Measurements from ENCODE around the gene HNF4A. TPM values are rescaled to one million over a fixed set of nuclear protein-coding genes. Genes with fewer than 3 reads are reported as not detected.

HNF4A gene
- total RNA-seq, 6 experiments from 2014 or later: 101 to 255 (median 157) TPM

DNA sequence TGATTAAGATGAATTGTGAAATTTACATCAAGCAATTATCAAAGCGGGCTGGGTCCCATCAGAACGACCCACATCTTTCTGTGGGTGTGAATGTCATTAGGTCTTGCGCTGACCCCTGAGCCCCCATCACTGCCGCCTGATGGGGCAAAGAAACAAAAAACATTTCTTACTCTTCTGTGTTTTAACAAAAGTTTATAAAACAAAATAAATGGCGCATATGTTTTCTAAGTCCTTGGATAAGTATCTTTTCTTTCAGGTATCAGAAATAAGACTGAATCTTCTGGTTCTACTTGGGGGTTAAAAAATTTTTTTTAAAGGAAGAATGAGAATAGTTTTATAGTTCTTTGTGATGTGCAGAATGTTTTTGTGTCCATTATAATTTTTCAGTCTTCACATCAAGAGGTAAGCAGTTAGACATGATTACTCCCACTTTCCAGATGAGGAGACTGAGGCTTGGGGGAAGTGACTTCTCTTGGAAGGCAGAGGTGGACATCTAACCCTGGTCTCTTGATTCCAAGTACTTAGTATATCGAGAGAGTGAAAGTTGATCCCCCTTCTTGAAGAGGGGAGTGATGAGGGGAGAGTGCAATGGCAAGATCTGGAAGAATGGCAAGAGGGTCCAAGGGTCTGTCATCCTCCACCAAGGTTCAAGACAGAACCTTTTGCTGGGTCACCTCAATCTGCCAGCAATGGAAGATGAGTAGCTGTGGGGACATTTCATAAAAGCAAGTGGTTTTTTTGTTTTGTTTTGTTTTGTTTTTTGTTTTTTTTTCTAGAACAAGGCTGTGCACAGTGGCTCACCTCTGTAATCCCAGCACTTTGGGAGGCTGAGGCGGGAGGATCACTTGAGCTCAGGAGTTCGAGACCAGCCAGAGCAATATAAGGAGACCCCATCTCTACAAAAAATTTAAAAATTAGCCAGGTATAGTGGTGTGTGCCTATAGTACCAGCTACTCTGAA, 77.4 kb downstream of the HNF4A start:
- Histone ChIP-seq H3K27ac (peak overlapping the region; percentile 80 to 92 (median 90)), H3K4me1 (peaks cover 0 to 60% (median 20%) of the 10 kb centered on the region in 4 donors), H3K9me3 (no peaks in the 10 kb centered on the region), H3K27me3 (no peaks in the 10 kb centered on the region), H3K36me3 (peaks cover 0 to 23% (median 9%) of the 10 kb centered on the region in 4 donors), H3K4me3 (no peak overlapping the region)
- 41% methylated on average over 8 of the region's 8 CpGs for WGBS (ENCODE audit: insufficient coverage, low coverage, low lambda C conversion rate, missing lambda C conversion rate)
- no peak for ATAC-seq
- no peak for TF ChIP-seq POLR2A (IDR thresholded peaks at IDR 0.05)
- TF ChIP-seq, protein P1, sequence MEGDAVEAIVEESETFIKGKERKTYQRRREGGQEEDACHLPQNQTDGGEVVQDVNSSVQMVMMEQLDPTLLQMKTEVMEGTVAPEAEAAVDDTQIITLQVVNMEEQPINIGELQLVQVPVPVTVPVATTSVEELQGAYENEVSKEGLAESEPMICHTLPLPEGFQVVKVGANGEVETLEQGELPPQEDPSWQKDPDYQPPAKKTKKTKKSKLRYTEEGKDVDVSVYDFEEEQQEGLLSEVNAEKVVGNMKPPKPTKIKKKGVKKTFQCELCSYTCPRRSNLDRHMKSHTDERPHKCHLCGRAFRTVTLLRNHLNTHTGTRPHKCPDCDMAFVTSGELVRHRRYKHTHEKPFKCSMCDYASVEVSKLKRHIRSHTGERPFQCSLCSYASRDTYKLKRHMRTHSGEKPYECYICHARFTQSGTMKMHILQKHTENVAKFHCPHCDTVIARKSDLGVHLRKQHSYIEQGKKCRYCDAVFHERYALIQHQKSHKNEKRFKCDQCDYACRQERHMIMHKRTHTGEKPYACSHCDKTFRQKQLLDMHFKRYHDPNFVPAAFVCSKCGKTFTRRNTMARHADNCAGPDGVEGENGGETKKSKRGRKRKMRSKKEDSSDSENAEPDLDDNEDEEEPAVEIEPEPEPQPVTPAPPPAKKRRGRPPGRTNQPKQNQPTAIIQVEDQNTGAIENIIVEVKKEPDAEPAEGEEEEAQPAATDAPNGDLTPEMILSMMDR (IDR thresholded peaks at IDR 0.05): no peak
- intact Hi-C loops (cut with DNase I): no loop called here
- no peak for DNase-seq

GRCh38 chr20:44433751-44434538, 78.4 kb downstream of the HNF4A start:
- Histone ChIP-seq H3K4me3 (peak overlapping the region in 1 of 3 donors; percentile 26), H3K36me3 (peaks cover 0 to 12% (median 3%) of the 10 kb centered on the region in 4 donors), H3K9me3 (no peaks in the 10 kb centered on the region), H3K27ac (peak overlapping the region; percentile 80 to 92 (median 90)), H3K27me3 (no peaks in the 10 kb centered on the region), H3K4me1 (peaks cover 0 to 59% (median 15%) of the 10 kb centered on the region in 4 donors)
- peak; percentile 67 to 79 (median 71) for ATAC-seq
- WGBS (ENCODE audit: insufficient coverage, low coverage, low lambda C conversion rate, missing lambda C conversion rate): 19% methylated on average over 20 of the region's 24 CpGs
- intact Hi-C loops (cut with DNase I): no loop called here
- peak; percentile 54 for TF ChIP-seq POLR2A (IDR thresholded peaks at IDR 0.05)
- TF ChIP-seq, protein P1 (IDR thresholded peaks at IDR 0.05): no peak
- peak; percentile 68 to 80 (median 78) for DNase-seq

DNA sequence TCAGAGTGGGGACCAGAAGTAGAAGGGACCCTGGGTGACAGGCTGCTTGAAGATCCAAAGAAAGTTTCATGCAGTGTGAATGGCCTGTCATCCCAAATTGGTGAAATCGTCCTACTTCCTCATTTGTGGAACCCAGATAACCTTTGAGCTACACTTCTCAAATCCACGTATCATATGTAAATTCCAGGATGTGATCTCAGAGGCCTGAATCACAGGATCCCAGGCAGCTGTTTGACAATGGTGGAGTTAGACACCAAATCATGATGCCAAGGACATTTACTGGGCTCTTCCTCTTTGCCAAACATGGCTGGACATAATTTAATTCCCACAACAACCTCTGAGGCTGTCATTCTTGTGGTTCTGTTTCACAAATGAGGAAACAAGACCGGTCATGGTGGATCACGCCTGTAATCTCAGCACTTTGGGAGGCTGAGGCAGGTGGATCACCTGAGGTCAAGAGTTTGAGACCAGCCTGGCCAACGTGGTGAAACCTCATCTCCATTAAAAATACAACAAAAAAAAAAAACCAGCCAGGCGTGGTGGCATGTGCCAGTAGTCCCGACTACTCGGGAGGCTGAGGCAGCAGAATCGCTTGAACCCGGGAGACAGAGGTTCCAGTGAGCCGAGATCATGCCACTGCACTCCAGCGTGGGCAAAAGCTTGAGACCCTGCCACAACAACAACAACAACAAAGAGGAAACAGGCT, 80.3 kb downstream of the HNF4A start:
- DNase-seq (no peak), ATAC-seq (peak in 2 of 4 donors; percentile 8 to 54)
- intact Hi-C loops (cut with DNase I): no loop called here
- Histone ChIP-seq H3K4me1 (peaks cover 0 to 43% (median 12%) of the 10 kb centered on the region in 4 donors), H3K27me3 (no peaks in the 10 kb centered on the region), H3K9me3 (no peaks in the 10 kb centered on the region), H3K36me3 (no peaks in the 10 kb centered on the region), H3K27ac (peak overlapping the region; percentile 80 to 92 (median 90)), H3K4me3 (no peak overlapping the region)
- TF ChIP-seq POLR2A (IDR thresholded peaks at IDR 0.05): peak; percentile 64
- TF ChIP-seq, protein P1 (IDR thresholded peaks at IDR 0.05): no peak
- WGBS (ENCODE audit: insufficient coverage, low coverage, low lambda C conversion rate, missing lambda C conversion rate): 42% methylated on average over 2 of the region's 12 CpGs

- no peaks in the 10 kb centered on the region for H3K36me3 ChIP-seq
- peaks cover 0 to 39% (median 12%) of the 10 kb centered on the region in 4 donors for H3K4me1 ChIP-seq
- H3K27me3 ChIP-seq: no peaks in the 10 kb centered on the region
- WGBS (ENCODE audit: insufficient coverage, low coverage, low lambda C conversion rate, missing lambda C conversion rate): 87% methylated on average over 10 of the region's 12 CpGs
- no peak for TF ChIP-seq POLR2A (IDR thresholded peaks at IDR 0.05)
- TF ChIP-seq, protein P1 (IDR thresholded peaks at IDR 0.05): no peak
- ATAC-seq: no peak
- no peak overlapping the region for H3K4me3 ChIP-seq
- no peaks in the 10 kb centered on the region for H3K9me3 ChIP-seq
- peak overlapping the region in 2 of 3 donors; percentile 80 to 90 for H3K27ac ChIP-seq
- no peak for DNase-seq
- intact Hi-C loops (cut with DNase I): no loop called here
Observed at GRCh38 chr20:44436393-44436792, 80.9 kb downstream of the HNF4A start.
